Vagina (tissue), 2 donors: ENCODE measurements around the gene IRF8. TPM values are rescaled to one million over a fixed set of nuclear protein-coding genes. Genes with fewer than 3 reads are reported as not detected.
"Not testable (repeated sequence)": the region's sequence is repeated elsewhere in the genome, so short reads cannot be mapped to it uniquely, and the experiment has no call there.

Source experiments
- DNase-seq, 2 donors: peaks; one replicate each; pipeline ENCODE4 v3.0.0-alpha.2; 2017; ENCODE audit errors: extremely low spot score in 2 of 2
- H3K27ac ChIP-seq: fragments of 200-600 bp; sonication (generic); one replicate; pipeline ENCODE4 v1.5.1; 2019
- H3K27me3 ChIP-seq: fragments of 200-600 bp; sonication (generic); one replicate; pipeline ENCODE4 v1.5.1; 2019
- H3K36me3 ChIP-seq, 2 donors: fragments of 200-600 bp; sonication (generic); one replicate each; pipeline ENCODE4 v1.5.1; 2017 to 2019
- H3K4me1 ChIP-seq: fragments of 200-600 bp; sonication (generic); one replicate; pipeline ENCODE4 v1.5.1; 2019
- H3K4me3 ChIP-seq, 2 donors: fragments of 200-600 bp; sonication (generic); 1 replicate in 1 of 2; 2 replicates in 1 of 2; pipeline ENCODE4 v1.5.1; 2016 to 2019
- H3K9me3 ChIP-seq: fragments of 200-600 bp; sonication (generic); one replicate; pipeline ENCODE4 v1.5.1; 2019
- POLR2A ChIP-seq, 2 donors: fragments of 450-650 bp; IDR thresholded peaks; one replicate each; pipeline ENCODE4 v1.6.1; 2017; ENCODE audit warnings: antibody characterized with exemption in 2 of 2, mild to moderate bottlenecking in 2 of 2, moderate library complexity in 2 of 2
- POLR2AphosphoS5 ChIP-seq, 2 donors: sonication (generic); formaldehyde crosslinking; IDR thresholded peaks; one replicate each; pipeline ENCODE4 v1.9.0; 2017; ENCODE audit warnings: antibody characterized with exemption in 2 of 2, mild to moderate bottlenecking in 2 of 2, low read depth in 1 of 2; ENCODE audit not compliant: insufficient read depth in 1 of 2
- intact Hi-C: fragments of 100-400 bp; cut with DNase I; formaldehyde crosslinking; loops from one replicate; pipeline ENCODE4 v1.15.1; 2023
- total RNA-seq: library from RNA; depleted of rRNA; stranded (reverse); fragments of >200 nt; gene quantifications from one replicate; pipeline ENCODE4 v1.2.3, GENCODE V29; 2016
- TF ChIP-seq, protein P1 (sequence below), 3 experiments: fragments of 450-650 bp in 2 of 3; fragments of 200-600 bp in 1 of 3; sonication (generic) in 1 of 3; IDR thresholded peaks; one replicate each; pipeline ENCODE4 v1.5.1; 2017 to 2019; ENCODE audit warnings: antibody characterized with exemption in 3 of 3, mild to moderate bottlenecking in 2 of 3, moderate library complexity in 2 of 3

IRF8 gene
- total RNA-seq, 1 donor from 2014 or later: 7.6 TPM

DNA sequence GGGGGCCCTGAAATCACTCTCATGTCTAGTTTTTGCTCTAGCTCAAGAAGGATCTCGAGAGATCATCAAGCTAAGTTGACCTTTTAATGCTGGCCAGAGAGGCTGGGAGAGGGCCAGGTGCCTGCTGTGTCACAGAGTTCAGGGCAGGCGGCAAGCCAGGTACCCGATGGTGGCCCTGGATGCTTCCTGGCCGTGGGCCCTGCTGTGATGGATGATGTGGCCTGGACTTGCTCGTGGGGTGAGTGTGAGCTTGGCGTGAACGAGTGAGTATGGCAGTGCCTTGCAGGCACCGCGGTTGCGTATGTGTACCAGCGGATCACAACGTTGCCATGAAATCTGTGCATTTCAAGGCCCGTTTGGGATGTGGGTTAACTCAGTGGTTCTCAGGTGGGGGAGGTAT is 7.4 kb downstream of the IRF8 start:
- TF ChIP-seq POLR2AphosphoS5 (IDR thresholded peaks at IDR 0.05; ENCODE audit: insufficient read depth in 1 of 2, low read depth in 1 of 2) (no peak), POLR2A (IDR thresholded peaks at IDR 0.05) (no peak)
- TF ChIP-seq, protein P1, sequence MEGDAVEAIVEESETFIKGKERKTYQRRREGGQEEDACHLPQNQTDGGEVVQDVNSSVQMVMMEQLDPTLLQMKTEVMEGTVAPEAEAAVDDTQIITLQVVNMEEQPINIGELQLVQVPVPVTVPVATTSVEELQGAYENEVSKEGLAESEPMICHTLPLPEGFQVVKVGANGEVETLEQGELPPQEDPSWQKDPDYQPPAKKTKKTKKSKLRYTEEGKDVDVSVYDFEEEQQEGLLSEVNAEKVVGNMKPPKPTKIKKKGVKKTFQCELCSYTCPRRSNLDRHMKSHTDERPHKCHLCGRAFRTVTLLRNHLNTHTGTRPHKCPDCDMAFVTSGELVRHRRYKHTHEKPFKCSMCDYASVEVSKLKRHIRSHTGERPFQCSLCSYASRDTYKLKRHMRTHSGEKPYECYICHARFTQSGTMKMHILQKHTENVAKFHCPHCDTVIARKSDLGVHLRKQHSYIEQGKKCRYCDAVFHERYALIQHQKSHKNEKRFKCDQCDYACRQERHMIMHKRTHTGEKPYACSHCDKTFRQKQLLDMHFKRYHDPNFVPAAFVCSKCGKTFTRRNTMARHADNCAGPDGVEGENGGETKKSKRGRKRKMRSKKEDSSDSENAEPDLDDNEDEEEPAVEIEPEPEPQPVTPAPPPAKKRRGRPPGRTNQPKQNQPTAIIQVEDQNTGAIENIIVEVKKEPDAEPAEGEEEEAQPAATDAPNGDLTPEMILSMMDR (IDR thresholded peaks at IDR 0.05): no peak
- Histone ChIP-seq H3K4me1 (no peaks in the 10 kb centered on the region), H3K36me3 (no peaks in the 10 kb centered on the region), H3K9me3 (no peaks in the 10 kb centered on the region), H3K4me3 (no peak overlapping the region), H3K27me3 (no peaks in the 10 kb centered on the region), H3K27ac (no peak overlapping the region)
- intact Hi-C loops: no loop called here
- DNase-seq: no peak

DNA sequence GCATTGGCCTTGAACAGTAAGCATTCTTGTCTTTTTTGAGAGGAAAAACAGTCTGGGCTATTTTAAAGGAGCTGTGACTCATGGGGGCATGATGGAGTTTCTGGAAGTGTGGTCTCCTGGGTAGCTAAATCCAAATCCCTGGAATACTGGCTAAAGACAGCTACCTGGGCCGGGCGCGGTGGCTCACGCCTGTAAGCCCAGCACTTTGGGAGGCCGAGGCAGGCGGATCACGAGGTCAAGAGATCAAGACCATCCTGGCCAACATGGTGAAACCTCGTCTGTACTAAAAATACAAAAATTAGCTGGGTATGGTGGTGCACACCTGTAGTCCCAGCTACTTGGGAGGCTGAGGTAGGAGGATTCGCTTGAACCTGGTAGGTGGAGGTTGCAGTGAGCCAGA is 8.3 kb downstream of the IRF8 start:
- H3K9me3 ChIP-seq, H3K27me3 ChIP-seq, H3K36me3 ChIP-seq, DNase-seq, H3K4me1 ChIP-seq, H3K27ac ChIP-seq, intact Hi-C loops, H3K4me3 ChIP-seq: not testable (repeated sequence)

DNA sequence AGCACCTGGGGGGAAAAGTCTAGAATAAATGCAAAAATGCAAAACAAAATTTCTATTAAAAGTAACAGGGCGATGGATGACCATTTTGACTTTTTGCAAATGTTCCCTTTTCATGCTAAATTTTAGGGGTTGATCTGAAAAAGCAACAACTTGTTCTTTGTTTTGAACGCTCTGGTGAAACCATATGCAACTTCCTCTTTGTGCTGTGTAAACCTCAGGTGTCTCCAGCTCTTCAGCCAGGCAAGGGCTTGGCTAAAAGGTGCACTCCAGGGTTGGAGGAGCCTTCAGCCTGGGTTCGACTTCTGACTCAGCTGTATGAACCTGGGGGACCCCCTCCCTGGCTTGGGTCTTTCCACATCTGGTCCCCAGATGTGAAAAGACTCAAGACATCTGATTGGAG is 9.5 kb downstream of the IRF8 start:
- H3K4me3 ChIP-seq: no peak overlapping the region
- no peak for DNase-seq
- no peak overlapping the region for H3K27ac ChIP-seq
- no peak for TF ChIP-seq POLR2AphosphoS5 (IDR thresholded peaks at IDR 0.05; ENCODE audit: insufficient read depth in 1 of 2, low read depth in 1 of 2)
- TF ChIP-seq, protein P1 (IDR thresholded peaks at IDR 0.05): no peak
- no peak for TF ChIP-seq POLR2A (IDR thresholded peaks at IDR 0.05)
- no peaks in the 10 kb centered on the region for H3K4me1 ChIP-seq
- H3K36me3 ChIP-seq: no peaks in the 10 kb centered on the region
- no peaks in the 10 kb centered on the region for H3K27me3 ChIP-seq
- no peaks in the 10 kb centered on the region for H3K9me3 ChIP-seq
- intact Hi-C loops: no loop called here

DNA sequence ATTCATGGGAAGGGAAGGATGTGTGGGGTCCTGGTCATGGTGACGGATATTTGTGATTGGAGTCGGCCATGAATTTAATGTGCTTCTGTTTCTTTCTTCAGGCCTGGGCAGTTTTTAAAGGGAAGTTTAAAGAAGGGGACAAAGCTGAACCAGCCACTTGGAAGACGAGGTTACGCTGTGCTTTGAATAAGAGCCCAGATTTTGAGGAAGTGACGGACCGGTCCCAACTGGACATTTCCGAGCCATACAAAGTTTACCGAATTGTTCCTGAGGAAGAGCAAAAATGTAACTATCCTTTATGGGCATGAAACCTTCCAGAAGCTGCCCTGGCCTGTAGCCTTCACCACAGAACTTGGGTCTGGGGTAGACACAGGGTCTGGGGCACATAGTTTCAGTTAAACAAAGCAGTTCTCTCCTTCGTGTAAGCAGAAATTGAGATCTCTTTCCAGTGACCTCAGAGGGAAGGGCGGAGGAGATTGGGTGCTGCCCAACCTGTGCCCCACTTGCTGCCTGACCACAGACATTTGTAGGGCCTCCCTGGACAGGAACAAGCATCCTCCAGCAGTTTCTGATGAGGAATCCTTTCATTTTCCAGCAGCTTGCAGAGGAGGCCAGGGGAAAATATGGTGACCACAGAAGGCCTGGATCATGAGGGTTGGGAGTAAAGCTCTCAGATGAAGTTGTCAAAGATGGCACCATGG is 10.1 kb downstream of the IRF8 start:
- Histone ChIP-seq H3K27me3 (no peaks in the 10 kb centered on the region), H3K4me1 (no peaks in the 10 kb centered on the region), H3K9me3 (no peaks in the 10 kb centered on the region), H3K4me3 (no peak overlapping the region), H3K36me3 (no peaks in the 10 kb centered on the region), H3K27ac (no peak overlapping the region)
- no peak for TF ChIP-seq POLR2A (IDR thresholded peaks at IDR 0.05)
- TF ChIP-seq POLR2AphosphoS5 (IDR thresholded peaks at IDR 0.05; ENCODE audit: insufficient read depth in 1 of 2, low read depth in 1 of 2): no peak
- TF ChIP-seq, protein P1 (IDR thresholded peaks at IDR 0.05): no peak
- intact Hi-C loops: no loop called here
- no peak for DNase-seq

DNA sequence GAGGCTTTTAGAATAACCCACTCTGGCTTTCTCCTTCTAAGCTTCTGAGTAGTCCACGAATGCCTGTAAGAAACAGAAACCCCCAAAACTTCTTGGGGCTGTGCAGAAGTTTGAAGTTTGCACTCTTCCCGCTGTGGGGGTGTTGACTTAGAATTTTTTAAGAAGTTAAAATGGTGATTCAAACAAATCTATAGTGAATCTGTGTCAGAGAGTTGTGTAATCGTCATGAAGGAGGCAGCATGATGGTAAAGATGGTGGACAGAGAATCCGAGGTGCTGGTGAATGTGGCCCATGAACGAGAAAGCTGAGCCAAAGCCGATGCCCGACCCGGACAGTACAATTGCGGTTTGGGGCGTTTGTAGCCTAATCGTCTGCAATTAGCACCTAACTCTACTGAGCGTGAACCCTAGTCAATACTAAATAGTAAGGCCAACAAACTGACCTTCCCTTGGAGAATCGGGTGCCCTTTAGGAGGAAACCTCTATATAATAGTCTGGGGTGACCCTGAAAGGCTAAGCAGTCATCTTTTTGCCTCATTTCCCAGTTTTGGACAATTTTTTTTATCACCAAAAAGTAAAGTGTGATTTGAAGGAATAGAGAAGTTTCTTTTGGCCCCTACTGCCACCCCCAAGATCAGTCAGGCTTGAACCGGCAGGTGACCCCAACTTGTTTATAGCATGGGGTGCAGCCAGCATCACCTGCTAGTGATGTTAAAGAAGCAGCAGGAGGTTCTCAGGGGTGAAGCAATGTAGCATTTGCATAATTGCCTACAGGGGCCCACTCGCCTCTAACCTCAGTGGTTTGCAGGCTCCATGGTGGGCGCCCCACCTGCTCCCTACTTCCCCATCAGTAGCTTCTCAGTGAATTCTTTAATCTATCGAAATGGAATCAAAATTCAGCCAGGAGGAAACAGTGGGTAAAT is 11.2 kb downstream of the IRF8 start:
- no peak for TF ChIP-seq POLR2A (IDR thresholded peaks at IDR 0.05)
- TF ChIP-seq POLR2AphosphoS5 (IDR thresholded peaks at IDR 0.05; ENCODE audit: insufficient read depth in 1 of 2, low read depth in 1 of 2): no peak
- TF ChIP-seq, protein P1 (IDR thresholded peaks at IDR 0.05): no peak
- Histone ChIP-seq H3K36me3 (no peaks in the 10 kb centered on the region), H3K9me3 (no peaks in the 10 kb centered on the region), H3K4me1 (no peaks in the 10 kb centered on the region), H3K27me3 (no peaks in the 10 kb centered on the region), H3K27ac (no peak overlapping the region), H3K4me3 (no peak overlapping the region)
- intact Hi-C loops: no loop called here
- DNase-seq: no peak
